ENCODE measurements around the gene ALCAM.

Gene ALCAM

GRCh38 chr3:105394177-105394576, 27.5 kb downstream of the ALCAM start:
- no peaks in the 10 kb centered on the region for H3K27me3 ChIP-seq (replicated peaks; ENCODE audit: insufficient read depth, low read length)
- no peaks in the 10 kb centered on the region for H4K20me1 ChIP-seq (ENCODE audit: insufficient read depth, low read length)
- TF ChIP-seq, protein P1, sequence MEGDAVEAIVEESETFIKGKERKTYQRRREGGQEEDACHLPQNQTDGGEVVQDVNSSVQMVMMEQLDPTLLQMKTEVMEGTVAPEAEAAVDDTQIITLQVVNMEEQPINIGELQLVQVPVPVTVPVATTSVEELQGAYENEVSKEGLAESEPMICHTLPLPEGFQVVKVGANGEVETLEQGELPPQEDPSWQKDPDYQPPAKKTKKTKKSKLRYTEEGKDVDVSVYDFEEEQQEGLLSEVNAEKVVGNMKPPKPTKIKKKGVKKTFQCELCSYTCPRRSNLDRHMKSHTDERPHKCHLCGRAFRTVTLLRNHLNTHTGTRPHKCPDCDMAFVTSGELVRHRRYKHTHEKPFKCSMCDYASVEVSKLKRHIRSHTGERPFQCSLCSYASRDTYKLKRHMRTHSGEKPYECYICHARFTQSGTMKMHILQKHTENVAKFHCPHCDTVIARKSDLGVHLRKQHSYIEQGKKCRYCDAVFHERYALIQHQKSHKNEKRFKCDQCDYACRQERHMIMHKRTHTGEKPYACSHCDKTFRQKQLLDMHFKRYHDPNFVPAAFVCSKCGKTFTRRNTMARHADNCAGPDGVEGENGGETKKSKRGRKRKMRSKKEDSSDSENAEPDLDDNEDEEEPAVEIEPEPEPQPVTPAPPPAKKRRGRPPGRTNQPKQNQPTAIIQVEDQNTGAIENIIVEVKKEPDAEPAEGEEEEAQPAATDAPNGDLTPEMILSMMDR (IDR thresholded peaks at IDR 0.05; ENCODE audit: low read length), result no peak
- no peak for TF ChIP-seq EZH2 (optimal IDR thresholded peaks at IDR 0.05; ENCODE audit: low read depth, low read length)
- no peak for TF ChIP-seq EZH2phosphoT487 (IDR thresholded peaks at IDR 0.05; ENCODE audit: low read length)
- no peaks in the 10 kb centered on the region for H3F3A ChIP-seq (ENCODE audit: insufficient read depth, low read length)
- no peak overlapping the region for H3K4me3 ChIP-seq (ENCODE audit: low read length)
- no peaks in the 10 kb centered on the region for H3K9me2 ChIP-seq (replicated peaks; ENCODE audit: insufficient read depth, low read length)
- no peak overlapping the region for H3K9ac ChIP-seq (ENCODE audit: low read length)
- no peak for DNase-seq
- no peaks in the 10 kb centered on the region for H3K79me2 ChIP-seq (ENCODE audit: low read length)
- H3K4me2 ChIP-seq (ENCODE audit: low read depth, low read length), result no peak overlapping the region
- H3K27ac ChIP-seq (ENCODE audit: low read length), result no peak overlapping the region
- no peak overlapping the region for H2AFZ ChIP-seq (ENCODE audit: low read length)
- H3K36me3 ChIP-seq (replicated peaks; ENCODE audit: insufficient read depth, low read length), result no peaks in the 10 kb centered on the region
- H3K4me1 ChIP-seq (ENCODE audit: low read length), result no peaks in the 10 kb centered on the region
- H3K9me3 ChIP-seq (replicated peaks; ENCODE audit: insufficient read depth, low read length), result no peaks in the 10 kb centered on the region

DNA sequence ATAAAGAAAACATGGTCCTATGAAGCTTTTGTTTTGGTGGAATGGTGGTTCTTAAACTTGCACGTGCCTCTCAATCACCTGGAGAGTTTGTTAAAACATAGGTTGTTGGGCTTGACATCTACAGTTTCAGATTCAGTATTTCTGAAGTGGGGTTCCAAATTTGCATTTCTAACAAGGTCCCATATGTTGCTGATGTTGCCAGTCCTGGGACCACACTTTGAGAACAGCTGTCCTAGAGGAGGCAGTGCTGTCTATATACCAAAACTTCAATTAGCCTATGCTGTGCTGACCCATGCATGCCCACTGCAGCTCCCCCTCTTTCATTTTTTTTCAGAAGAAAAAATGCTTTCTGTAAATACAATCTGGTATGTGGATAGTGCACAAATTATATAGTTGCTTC, 31.3 kb downstream of the ALCAM start:
- Histone ChIP-seq H3K4me1 (ENCODE audit: low read length) (no peaks in the 10 kb centered on the region), H3K9me3 (replicated peaks; ENCODE audit: insufficient read depth, low read length) (no peaks in the 10 kb centered on the region), H4K20me1 (ENCODE audit: insufficient read depth, low read length) (no peaks in the 10 kb centered on the region), H3K79me2 (ENCODE audit: low read length) (no peaks in the 10 kb centered on the region), H3K4me2 (ENCODE audit: low read depth, low read length) (no peak overlapping the region), H2AFZ (ENCODE audit: low read length) (no peak overlapping the region), H3K9ac (ENCODE audit: low read length) (no peak overlapping the region), H3K4me3 (ENCODE audit: low read length) (no peak overlapping the region), H3K27me3 (replicated peaks; ENCODE audit: insufficient read depth, low read length) (no peaks in the 10 kb centered on the region), H3K36me3 (replicated peaks; ENCODE audit: insufficient read depth, low read length) (no peaks in the 10 kb centered on the region), H3K27ac (ENCODE audit: low read length) (no peak overlapping the region), H3K9me2 (replicated peaks; ENCODE audit: insufficient read depth, low read length) (no peaks in the 10 kb centered on the region), H3F3A (ENCODE audit: insufficient read depth, low read length) (no peaks in the 10 kb centered on the region)
- TF ChIP-seq EZH2 (optimal IDR thresholded peaks at IDR 0.05; ENCODE audit: low read depth, low read length) (no peak), EZH2phosphoT487 (IDR thresholded peaks at IDR 0.05; ENCODE audit: low read length) (no peak)
- TF ChIP-seq, protein P1 (IDR thresholded peaks at IDR 0.05; ENCODE audit: low read length), result no peak
- peak; percentile 68 for DNase-seq

- Histone ChIP-seq H3F3A (ENCODE audit: insufficient read depth, low read length) (no peaks in the 10 kb centered on the region), H3K9ac (ENCODE audit: low read length) (no peak overlapping the region), H3K9me2 (replicated peaks; ENCODE audit: insufficient read depth, low read length) (no peaks in the 10 kb centered on the region), H3K4me1 (ENCODE audit: low read length) (no peaks in the 10 kb centered on the region), H2AFZ (ENCODE audit: low read length) (no peak overlapping the region), H3K36me3 (replicated peaks; ENCODE audit: insufficient read depth, low read length) (no peaks in the 10 kb centered on the region), H4K20me1 (ENCODE audit: insufficient read depth, low read length) (no peaks in the 10 kb centered on the region), H3K4me3 (ENCODE audit: low read length) (no peak overlapping the region), H3K9me3 (replicated peaks; ENCODE audit: insufficient read depth, low read length) (no peaks in the 10 kb centered on the region), H3K4me2 (ENCODE audit: low read depth, low read length) (no peak overlapping the region), H3K27ac (ENCODE audit: low read length) (no peak overlapping the region), H3K27me3 (replicated peaks; ENCODE audit: insufficient read depth, low read length) (no peaks in the 10 kb centered on the region), H3K79me2 (ENCODE audit: low read length) (no peaks in the 10 kb centered on the region)
- no peak for TF ChIP-seq EZH2phosphoT487 (IDR thresholded peaks at IDR 0.05; ENCODE audit: low read length)
- no peak for TF ChIP-seq EZH2 (optimal IDR thresholded peaks at IDR 0.05; ENCODE audit: low read depth, low read length)
- TF ChIP-seq, protein P1 (IDR thresholded peaks at IDR 0.05; ENCODE audit: low read length), result no peak
- DNase-seq, result no peak
These were observed 31.7 kb downstream of the ALCAM start for GRCh38 chr3:105398437-105398836.
